Left ventricle myocardium inferior (tissue), 1 donor: ENCODE measurements around the gene DCTD. TPM values are rescaled to one million over a fixed set of nuclear protein-coding genes. Genes with fewer than 3 reads are reported as not detected.

Experiments used
- DNase-seq: peaks from one replicate; pipeline ENCODE4 v3.0.0-alpha.2; 2020
- H3K27ac ChIP-seq: fragments of 200-600 bp; replicated peaks from 2 replicates; pipeline ENCODE4 v1.8.0; 2021
- H3K27me3 ChIP-seq: fragments of 200-600 bp; 2 replicates; pipeline ENCODE4 v1.8.0; 2021; ENCODE audit warnings: low read depth
- H3K36me3 ChIP-seq: fragments of 200-600 bp; 2 replicates; pipeline ENCODE4 v1.8.0; 2021
- H3K4me1 ChIP-seq: fragments of 200-600 bp; 2 replicates; pipeline ENCODE4 v1.8.0; 2021
- H3K4me3 ChIP-seq: fragments of 200-600 bp; 2 replicates; pipeline ENCODE4 v1.8.0; 2021; ENCODE audit warnings: mild to moderate bottlenecking, moderate library complexity
- H3K9me3 ChIP-seq: fragments of 200-600 bp; replicated peaks from 2 replicates; pipeline ENCODE4 v1.8.0; 2021
- CTCF ChIP-seq: fragments of 200-600 bp; IDR thresholded peaks from 2 replicates; pipeline ENCODE4 v1.8.0; 2021; ENCODE audit warnings: antibody characterized with exemption, mild to moderate bottlenecking, borderline replicate concordance
- intact Hi-C: fragments of 100-400 bp; cut with micrococcal nuclease; formaldehyde crosslinking; loops from one replicate; pipeline ENCODE4 v1.11.0; 2022
- total RNA-seq: library from RNA; stranded (reverse); fragmentation: NEBNext Ultra II Directional; extraction: Animal tissue kit (Norgen Biotek cat#: 25700); gene quantifications from one replicate; pipeline ENCODE4 v1.2.1, GENCODE V29; 2021
- donor health status: DM: no; HTN: yes; CAD: no; lungs with severe emphysema.

Gene DCTD
- total RNA-seq, 1 donor from 2014 or later, result 44.2 TPM

GRCh38 chr4:182920676-182921075 lies 3.5 kb upstream of the DCTD start:
- H3K27me3 ChIP-seq, result no peaks in the 10 kb centered on the region
- no peak overlapping the region for H3K27ac ChIP-seq
- H3K4me1 ChIP-seq, result peaks cover 25% of the 10 kb centered on the region
- TF ChIP-seq CTCF, result no peak
- H3K9me3 ChIP-seq, result no peaks in the 10 kb centered on the region
- no peak overlapping the region for H3K4me3 ChIP-seq
- no peak for DNase-seq
- intact Hi-C loops, result no loop called here
- H3K36me3 ChIP-seq, result no peaks in the 10 kb centered on the region

- peaks cover 25% of the 10 kb centered on the region for H3K4me1 ChIP-seq
- H3K27me3 ChIP-seq, result no peaks in the 10 kb centered on the region
- intact Hi-C loops, result no loop called here
- H3K36me3 ChIP-seq, result peaks cover 14% of the 10 kb centered on the region
- no peak overlapping the region for H3K27ac ChIP-seq
- no peak for TF ChIP-seq CTCF
- no peak for DNase-seq
- no peak overlapping the region for H3K4me3 ChIP-seq
- no peaks in the 10 kb centered on the region for H3K9me3 ChIP-seq
Measured at GRCh38 chr4:182918791-182919302, 1.7 kb upstream of the DCTD start.

- H3K4me3 ChIP-seq, result peak overlapping the region; percentile 74
- peaks cover 21% of the 10 kb centered on the region for H3K36me3 ChIP-seq
- H3K27me3 ChIP-seq, result no peaks in the 10 kb centered on the region
- intact Hi-C loops, result no loop called here
- no peak for DNase-seq
- peaks cover 25% of the 10 kb centered on the region for H3K4me1 ChIP-seq
- peak overlapping the region; percentile 97 for H3K27ac ChIP-seq
- no peak for TF ChIP-seq CTCF
- H3K9me3 ChIP-seq, result no peaks in the 10 kb centered on the region
Measured at GRCh38 chr4:182918044-182918607, 940 bp upstream of the DCTD start.

GRCh38 chr4:182916483-182917181 lies 554 bp downstream of the DCTD start:
- Histone ChIP-seq H3K9me3 (no peaks in the 10 kb centered on the region), H3K36me3 (peaks cover 35% of the 10 kb centered on the region), H3K4me3 (peak overlapping the region; percentile 74), H3K27me3 (no peaks in the 10 kb centered on the region), H3K4me1 (peaks cover 25% of the 10 kb centered on the region), H3K27ac (peak overlapping the region; percentile 97)
- intact Hi-C loops, result no loop called here
- peak; percentile 62 for DNase-seq
- no peak for TF ChIP-seq CTCF

- Histone ChIP-seq H3K27ac (no peak overlapping the region), H3K36me3 (peaks cover 46% of the 10 kb centered on the region), H3K4me1 (peaks cover 31% of the 10 kb centered on the region), H3K4me3 (no peak overlapping the region), H3K27me3 (no peaks in the 10 kb centered on the region), H3K9me3 (no peaks in the 10 kb centered on the region)
- intact Hi-C loops, result no loop called here
- no peak for DNase-seq
- no peak for TF ChIP-seq CTCF
Measured at GRCh38 chr4:182914357-182914756, 2.8 kb downstream of the DCTD start.
